Stimulated activated CD4-positive, alpha-beta T cell treated with anti-CD3 and anti-CD28 coated beads, Interleukin-15, amount 100 ng/mL, for 24 hours (primary cell): Measurements from ENCODE around the gene MXI1.
"Not testable (repeated sequence)": the region's sequence is repeated elsewhere in the genome, so short reads cannot be mapped to it uniquely, and the experiment has no call there.

ENCODE experiments used
- DNase-seq: peaks from one replicate; pipeline ENCODE4 v3.0.0-alpha.2; 2020

MXI1 gene

DNA sequence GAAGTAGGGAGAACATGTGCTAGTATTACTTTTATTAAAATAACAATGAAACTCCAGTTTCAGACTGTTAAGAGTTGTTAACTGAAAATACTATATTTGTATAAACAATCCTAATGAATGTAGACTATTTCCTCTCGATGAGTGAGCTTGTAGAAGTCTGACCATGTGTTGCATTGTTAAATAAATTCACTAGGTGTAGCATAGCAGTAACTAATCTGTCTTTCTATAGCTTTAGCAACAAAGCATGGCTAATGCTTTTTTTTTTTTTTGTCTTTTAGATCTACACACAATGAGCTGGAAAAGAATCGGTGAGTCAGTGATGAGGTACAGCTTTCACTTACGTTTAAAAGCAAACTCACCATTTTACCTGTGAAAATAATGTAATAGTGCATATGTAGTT lies 37.1 kb downstream of the MXI1 start:
- no peak for DNase-seq

DNA sequence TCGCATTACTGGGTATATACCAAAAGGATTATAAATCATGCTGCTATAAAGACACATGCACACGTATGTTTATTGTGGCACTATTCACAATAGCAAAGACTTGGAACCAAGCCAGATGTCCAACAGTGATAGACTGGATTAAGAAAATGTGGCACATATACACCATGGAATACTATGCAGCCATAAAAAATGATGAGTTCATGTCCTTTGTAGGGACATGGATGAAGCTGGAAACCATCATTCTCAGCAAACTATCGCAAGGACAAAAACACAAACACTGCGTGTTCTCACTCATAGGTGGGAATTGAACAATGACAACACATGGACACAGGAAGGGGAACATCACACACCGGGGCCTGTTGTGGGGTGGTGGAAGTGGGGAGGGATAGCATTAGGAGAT lies 40.4 kb downstream of the MXI1 start:
- DNase-seq = not testable (repeated sequence)

DNA sequence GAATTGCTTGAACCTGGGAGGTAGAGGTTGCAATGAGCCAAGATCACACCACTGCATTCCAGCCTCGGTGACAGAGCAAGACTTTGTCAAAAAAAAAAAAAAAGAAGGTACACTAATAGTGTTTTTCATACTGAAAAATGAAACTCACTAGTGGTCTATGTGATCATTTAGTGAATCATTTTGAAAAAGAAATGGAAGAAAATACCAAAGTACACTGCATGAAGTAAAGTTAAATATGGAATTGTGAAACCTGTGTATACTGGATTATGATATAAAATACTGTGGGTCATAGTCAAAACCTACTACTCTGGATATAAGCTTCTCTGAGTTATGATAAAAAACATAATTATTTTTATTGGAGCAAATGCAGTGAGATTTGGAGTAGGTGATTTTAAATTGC lies 42.1 kb downstream of the MXI1 start:
- peak; percentile 17 for DNase-seq

DNA sequence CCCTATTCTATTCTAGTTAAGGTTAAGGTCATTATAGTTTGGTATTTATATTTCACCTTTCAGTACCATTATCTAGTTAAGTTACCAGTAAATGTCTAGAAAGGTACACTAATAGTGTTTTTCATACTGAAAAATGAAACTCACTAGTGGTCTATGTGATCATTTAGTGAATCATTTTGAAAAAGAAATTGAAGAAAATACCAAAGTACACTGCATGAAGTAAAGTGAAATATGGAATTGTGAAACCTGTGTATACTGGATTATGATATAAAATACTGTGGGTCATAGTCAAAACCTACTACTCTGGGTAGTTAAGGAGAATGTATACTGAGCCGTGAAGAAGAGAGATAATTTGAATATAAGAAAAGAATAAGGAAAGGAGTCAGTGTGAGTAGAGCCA lies 44.0 kb downstream of the MXI1 start:
- DNase-seq = not testable (repeated sequence)

DNA sequence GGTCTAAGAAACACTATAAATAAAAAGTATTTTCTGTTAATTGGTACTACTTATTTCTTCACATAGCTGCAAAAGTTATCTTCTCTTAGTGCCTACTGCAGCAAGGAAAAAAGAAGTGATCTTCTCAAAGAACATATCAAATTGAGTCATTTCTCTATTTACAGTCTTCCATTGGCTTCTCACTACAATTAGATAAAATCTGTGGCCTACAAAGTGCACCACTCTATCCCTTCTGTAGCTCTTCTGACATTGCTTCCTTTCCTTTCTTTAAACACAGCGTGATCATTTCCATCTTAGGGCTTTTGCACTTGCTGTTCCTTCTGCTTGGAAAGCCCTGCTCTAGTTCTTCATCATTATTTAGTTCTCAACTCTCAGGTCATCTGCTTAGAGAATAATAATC lies 44.7 kb downstream of the MXI1 start:
- no peak for DNase-seq

DNA sequence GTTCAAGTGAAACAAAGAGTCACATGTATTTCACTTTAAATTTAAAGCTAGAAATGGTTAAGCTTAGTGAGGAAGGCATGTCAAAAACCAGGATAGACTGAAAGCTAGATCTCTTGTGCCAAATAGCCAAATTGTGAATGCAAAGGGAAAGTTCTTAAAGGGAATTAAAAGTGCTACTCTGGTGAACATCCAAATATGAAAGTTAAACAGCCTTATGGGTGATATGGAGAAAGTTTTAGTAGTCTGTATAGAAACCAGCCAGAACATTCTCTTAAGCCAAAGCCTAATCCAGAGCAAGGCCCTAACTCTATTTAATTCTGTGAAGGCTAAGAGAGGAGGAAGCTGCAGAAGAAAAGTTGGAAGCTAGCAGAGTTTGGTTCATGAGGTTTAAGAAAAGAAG lies 47.1 kb downstream of the MXI1 start:
- DNase-seq = no peak

DNA sequence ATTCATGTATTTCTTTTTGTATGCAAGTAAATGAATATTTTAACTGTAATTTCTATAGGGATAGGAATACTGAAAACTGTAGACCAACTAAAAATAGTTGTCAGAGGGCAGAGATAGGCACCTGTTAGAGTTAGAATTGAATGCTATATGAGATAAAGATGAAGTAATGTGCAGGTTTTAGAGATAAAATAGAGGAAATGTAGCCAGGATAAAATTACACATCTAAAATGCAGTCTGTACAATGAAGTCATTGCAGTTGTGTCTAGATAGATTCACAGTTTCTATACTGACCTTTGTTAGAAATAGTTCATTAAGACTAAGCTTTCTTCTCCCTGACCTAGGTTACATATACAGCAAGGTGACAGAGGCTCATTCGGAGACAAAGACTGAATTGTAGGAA lies 51.1 kb downstream of the MXI1 start:
- DNase-seq = no peak

DNA sequence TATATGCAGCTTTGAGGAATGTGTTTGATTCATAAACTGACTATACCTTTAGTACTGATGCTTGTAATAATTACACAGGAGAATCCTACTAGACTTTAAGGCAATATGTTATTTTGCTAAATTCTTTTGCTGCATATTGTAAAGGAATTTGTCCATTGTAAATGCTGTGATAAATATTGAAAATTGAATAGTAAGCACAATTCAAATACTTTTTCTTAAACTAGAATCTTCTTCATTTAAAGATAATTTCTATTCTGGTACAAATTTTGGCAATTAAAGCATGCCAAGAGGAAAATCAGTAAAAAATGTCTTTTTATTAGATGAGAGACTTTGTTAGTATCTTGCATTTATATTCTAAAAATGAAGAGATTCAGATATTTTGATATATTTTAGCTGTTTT lies 51.9 kb downstream of the MXI1 start:
- DNase-seq = no peak

DNA sequence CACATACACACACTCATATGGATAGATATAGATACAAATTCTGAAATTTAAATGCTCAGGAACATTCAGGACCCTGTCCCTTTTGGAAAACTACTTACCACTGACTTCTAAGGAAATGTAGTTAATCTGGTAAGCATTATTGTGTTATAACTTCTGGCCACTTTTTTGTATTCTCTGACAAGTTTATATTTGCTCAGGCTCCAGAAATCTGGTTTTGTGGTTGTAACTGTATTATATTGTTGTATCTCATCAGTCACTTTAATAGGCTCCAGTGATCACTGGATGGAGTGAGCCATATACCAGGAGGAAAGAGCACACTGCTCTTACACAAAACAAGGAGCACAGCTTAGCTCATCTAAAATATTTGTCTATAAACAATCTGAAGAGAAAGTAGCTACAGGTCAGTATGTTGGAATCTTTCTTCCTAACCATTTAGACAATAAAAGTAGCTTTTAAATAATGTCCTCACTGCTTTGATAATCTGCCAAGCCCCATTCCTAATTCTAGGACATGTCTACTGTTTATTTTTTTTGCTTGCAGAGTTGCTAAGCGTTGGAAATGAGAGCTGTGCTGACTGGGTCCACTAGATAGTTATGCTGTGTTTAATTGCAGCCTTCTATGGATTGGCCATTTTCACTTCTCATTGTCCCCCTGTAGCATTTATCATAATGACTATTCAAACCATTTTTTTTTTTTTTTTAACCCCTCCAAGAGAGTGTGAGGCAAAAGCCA lies 53.5 kb downstream of the MXI1 start:
- DNase-seq = no peak

DNA sequence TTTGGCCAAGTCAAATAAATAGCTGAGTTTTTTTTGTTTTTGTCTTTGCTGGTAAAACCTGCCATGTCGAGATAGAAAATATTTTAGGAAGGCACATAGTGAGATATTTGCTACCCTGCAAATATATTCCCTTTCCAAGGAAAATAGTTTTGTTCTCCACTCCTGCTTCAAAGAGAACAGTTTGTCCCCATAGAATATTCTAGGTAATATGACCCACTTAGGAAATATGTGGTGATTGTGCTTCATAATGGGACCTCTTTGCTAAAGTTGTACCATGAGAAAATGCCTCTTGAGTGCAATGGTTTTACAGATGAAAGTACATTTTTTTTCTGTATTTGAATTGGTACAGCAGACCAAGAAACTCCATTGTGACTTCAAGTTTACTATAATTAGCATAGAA lies 55.8 kb downstream of the MXI1 start:
- DNase-seq = no peak

DNA sequence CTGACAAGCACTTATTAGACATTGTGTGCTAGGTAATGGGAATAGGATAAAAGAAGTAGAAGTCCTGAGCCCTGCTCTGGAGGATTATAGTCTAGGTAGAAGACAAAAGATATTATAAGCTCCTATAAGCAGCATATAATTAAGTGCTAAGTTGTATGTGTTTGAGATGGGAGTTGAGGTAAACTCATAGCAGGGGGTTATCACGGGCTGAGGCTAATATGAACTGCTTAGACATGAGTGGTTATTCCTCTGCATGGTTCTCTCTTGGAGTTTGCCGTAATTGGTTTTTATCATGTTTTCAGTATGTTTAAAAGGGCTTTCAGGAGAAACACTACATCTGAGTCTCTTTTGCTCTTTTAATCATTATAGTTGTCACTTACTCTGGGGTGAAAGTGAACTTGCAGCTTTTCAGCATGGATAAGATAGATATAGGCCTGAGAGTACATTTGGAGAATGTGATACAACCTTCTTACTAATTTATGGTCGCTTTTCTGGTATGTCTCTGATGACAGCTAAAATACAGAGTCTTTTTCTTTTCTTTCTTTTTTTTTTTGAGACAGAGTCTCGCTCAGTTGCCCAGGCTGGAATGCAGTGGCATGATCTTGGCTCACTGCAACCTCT lies 58.3 kb downstream of the MXI1 start:
- DNase-seq = no peak

DNA sequence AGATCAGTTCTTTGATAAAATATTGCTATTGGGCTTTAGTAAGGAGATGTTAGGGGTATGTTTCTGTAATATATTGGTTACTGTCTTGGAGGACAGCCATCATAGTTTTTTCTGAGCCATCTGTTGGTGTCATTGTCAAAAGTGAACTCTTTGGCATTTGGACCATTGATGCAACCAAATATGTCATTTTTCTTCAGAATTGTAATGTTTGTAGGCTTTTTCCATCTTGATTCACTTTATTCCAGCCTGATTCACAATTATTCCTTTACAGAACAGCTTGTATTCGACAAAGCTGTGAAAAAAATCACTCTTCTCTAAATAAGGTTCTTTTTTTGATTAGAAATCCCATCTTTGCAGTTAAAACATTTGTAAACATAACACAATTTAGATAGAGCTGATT lies 59.9 kb downstream of the MXI1 start:
- no peak for DNase-seq

DNA sequence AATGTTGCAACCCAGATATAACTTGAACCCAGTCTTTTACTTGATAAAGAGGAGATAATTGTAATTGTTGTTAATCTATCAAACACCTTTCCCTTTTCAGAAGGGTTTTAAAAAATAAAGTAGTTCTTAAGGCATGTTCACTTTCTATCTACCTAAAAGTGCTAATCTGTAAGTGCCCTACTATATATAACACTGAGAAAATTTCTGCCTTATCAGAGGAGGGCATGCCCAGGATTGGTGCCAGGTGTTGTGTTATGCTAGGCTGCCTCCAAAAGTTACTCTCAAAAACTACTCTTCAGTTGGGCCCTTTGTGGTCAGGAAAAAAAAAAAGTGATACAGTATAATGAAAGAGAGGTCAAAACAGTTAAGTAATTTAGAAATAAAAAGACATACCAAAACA lies 61.0 kb downstream of the MXI1 start:
- DNase-seq = no peak

DNA sequence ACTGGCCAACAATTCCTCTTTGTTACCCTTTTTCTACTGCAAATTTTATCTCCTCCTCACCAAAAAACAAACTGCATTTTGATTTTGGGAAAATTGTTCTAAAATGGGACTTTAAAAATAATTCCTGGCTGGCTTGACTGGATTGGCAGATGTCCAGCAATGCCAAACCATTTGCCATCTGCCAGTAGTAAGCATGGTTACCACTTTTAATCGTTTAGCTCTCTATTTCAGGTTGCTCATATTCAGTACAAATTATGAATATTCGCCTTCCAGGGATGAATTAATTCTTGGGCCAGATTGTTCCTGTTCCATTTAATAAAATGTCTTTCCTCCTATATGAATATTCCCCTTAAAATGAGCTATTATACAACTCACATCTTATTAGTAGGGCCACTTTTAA lies 61.6 kb downstream of the MXI1 start:
- no peak for DNase-seq

DNA sequence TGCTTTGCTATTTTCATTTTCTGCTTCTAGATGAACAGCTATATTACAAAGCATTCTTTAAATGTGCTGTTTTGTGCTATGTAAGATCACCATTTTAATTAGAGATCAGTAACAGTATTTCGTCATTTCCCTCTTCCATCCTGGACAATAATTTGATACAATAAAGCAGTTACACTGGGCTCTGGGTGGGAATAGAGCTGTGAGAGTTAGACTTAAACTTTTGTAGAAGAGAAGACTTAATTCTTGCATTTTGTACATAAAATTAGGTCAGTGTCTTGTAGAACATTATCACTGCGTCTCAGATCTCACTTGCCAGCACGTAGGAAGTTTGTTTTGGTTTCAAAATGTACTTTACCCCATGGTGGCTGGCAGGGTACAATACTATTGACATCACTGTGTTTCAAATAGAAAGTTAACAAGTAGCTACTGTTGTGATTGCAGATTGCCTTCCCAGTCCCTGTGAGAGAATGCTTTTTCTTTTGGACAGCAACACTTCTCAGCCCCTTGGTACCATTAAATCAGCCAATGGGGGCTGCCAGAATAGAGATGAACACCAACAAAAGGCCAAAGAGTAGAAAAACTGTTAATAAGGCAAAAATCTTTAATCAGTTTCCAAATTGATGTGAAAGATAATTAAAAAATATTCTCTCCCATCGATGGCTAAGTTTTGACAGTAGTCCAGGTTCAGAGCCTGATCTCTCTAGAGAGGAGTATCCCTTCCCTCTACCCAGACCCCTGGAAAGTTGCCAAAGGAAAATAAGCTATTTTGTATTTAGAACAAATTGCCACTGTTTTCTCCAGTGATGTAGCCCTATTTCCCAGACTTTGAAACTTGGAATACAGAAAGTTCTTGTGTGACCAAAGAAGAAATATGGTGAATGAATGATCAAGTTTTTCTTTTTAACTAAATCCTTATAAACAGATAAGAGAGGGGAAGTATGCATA lies 62.2 kb downstream of the MXI1 start:
- DNase-seq = peak; percentile 11

DNA sequence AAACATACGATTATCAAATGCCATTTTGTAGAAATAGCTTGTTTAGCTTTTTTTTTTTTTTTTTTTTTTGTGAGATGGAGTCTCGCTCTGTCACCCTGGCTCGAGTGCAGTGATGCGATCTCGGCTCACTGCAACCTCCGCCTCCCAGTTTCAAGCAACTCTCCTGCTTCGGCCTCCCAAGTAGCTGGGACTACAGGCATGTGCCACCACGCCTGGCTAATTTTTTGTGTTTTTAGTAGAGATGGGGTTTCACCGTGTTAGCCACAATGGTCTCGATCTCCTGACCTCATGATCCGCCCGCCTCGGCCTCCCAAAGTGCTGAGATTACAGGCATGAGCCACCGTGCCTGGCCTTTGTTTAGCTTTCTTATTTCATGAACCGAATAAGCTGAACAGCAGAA lies 65.6 kb downstream of the MXI1 start:
- not testable (repeated sequence) for DNase-seq

DNA sequence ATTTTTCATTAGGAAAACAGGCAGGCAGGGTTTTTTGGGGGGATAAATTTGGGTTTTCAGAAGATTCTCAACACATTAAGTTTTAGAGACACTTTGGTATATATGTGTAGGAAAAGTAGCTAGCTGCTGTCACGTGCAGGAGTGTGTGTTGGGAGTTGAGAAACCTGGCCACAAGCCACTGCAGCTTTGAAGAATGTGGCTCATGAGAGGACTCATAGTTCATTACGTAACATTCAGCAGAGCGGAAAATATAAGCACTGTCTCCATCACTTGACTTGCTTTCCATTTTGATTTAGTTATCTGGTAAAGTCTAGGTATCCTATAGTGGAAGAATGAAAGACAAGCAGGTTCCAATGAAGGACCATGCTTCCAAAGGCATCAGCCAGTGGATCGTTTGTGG lies 66.1 kb downstream of the MXI1 start:
- peak; percentile 48 for DNase-seq

DNA sequence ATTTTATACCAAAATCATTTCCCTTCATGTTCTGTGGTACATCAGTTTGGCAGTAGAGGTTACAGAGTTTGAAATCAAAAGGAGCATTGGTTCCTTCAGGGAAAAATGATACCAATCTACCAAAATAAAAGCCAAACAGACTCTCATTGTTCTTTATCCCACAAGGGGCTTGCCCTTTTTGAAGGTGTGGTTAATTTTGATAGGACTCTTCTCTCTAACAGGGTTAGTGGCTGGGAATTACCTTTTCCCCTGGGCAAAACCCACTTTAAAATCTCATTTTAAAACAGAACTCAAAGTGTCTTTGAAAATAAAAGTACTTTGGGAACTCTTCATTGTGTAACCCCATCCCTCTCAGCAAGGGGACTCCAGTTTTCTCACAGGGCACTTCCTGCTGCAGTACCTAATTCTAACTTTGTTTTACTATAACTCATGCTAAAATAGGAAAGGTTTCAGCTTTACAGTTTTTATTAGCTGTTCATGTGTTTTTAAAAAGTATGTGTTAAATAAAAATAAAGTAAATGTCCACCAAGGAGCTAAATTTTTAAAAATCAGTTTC lies 66.7 kb downstream of the MXI1 start:
- DNase-seq = no peak

DNA sequence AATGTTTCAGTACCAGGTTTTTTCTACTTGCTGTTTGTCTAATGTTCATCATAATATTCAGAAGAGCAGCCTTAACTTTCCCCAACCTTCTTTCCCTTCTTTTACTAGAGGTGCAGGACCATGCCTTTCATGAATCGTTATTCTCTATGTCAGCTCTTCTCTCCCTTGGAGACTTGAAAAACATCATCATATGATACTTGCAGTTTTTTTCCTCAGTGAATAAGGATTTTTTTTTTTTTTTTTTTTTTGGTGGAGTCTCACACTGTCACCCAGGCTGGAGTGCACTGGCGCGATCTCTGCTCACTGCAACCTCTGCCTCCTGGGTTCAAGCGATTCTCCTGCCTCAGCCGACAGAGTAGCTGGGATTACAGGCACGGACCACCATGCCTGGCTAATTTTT lies 67.2 kb downstream of the MXI1 start:
- DNase-seq = no peak

DNA sequence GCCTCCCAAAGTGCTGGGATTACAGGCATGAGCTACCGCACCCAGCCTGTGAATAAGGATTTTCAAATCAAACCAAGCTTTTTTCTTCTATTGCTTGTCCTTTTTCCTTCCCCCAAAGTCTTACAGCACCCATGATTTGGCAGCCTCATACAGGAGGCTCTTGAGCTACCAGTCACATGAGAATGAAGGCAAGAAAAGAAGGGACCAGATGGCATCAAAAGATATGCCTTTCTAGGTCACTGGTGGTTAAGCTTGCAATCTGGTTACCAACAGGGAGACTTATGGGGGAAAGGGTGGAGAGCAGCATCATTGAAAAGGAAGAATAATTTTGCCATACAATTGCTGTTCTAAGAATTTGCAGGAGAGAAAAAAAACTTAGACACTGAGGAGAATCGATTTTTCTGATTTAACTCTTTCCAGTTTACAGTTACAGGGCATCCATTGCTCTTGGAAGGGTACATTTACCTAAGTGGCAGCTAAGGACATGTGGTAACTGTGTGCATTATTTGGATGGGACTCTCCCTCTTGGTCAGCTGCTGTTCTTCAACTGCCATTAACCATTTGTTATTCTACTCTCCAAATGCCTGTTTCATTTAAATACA lies 67.8 kb downstream of the MXI1 start:
- DNase-seq = no peak

DNA sequence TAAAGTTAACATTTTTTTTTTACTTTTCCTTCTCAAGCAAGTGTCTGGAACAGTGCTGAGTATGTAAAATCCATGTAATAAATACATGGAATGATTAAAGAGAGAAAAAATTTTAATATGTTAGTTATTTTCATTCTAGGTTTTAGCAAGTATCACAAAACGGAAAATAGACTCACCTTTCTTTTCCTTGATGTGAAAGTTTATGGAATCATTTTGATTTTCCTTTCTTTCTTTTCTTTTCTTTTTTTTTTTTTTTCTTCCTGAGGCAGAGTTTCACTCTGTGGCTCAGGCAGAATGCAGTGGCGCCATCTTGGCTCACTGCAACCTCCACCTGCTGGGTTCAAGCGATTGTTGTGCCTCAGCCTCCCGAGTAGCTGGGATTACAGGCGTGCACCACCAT lies 69.2 kb downstream of the MXI1 start:
- no peak for DNase-seq

DNA sequence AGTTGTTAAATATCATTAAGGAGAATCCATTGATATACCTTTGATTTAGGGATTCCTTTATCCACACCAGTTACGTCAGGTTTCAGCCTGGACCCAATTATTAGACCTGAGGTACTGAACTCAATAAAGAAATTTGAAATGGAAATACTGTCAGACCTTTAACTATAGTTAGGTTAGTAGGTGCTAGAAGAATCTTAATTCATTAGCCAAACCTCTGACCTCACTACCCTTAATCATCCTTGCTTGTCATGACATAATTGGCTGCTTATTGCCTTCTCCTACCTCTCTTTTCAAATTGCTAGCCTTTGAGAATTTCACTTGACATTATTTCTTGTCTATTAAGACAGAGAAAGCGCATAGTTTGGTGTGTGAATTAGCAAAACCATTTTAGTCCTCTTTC lies 70.2 kb downstream of the MXI1 start:
- no peak for DNase-seq
